ENCODE measurements around the gene CABCOCO1.

The CABCOCO1 gene

GRCh38 chr10:61642150-61642571 is 20.6 kb upstream of the CABCOCO1 start:
- Histone ChIP-seq H3K27ac (no peak overlapping the region), H3K36me3 (no peaks in the 10 kb centered on the region), H3K9me3 (no peaks in the 10 kb centered on the region), H3K4me1 (peaks cover 0 to 17% (median 4%) of the 10 kb centered on the region in 4 donors), H3K4me3 (no peak overlapping the region), H3K27me3 (no peaks in the 10 kb centered on the region)
- TF ChIP-seq CTCF (IDR thresholded peaks at IDR 0.05) = no peak
- no peak for DNase-seq
- intact Hi-C loops (cut with DNase I; ENCODE audit: low total_unique reads) = no loop called here

GRCh38 chr10:61642676-61643075 is 20.1 kb upstream of the CABCOCO1 start:
- Histone ChIP-seq H3K27ac (no peak overlapping the region), H3K4me1 (peaks cover 0 to 17% (median 4%) of the 10 kb centered on the region in 4 donors), H3K36me3 (no peaks in the 10 kb centered on the region), H3K27me3 (no peaks in the 10 kb centered on the region), H3K9me3 (no peaks in the 10 kb centered on the region), H3K4me3 (no peak overlapping the region)
- no peak for DNase-seq
- no peak for TF ChIP-seq CTCF (IDR thresholded peaks at IDR 0.05)
- intact Hi-C loops (cut with DNase I; ENCODE audit: low total_unique reads) = no loop called here

- H3K27ac ChIP-seq = no peak overlapping the region
- H3K4me1 ChIP-seq = peaks cover 0 to 17% (median 4%) of the 10 kb centered on the region in 4 donors
- no peak overlapping the region for H3K4me3 ChIP-seq
- no peak for DNase-seq
- intact Hi-C loops (cut with DNase I; ENCODE audit: low total_unique reads) = no loop called here
- TF ChIP-seq CTCF (IDR thresholded peaks at IDR 0.05) = no peak
- H3K36me3 ChIP-seq = no peaks in the 10 kb centered on the region
- H3K27me3 ChIP-seq = no peaks in the 10 kb centered on the region
- H3K9me3 ChIP-seq = no peaks in the 10 kb centered on the region
These were observed 19.4 kb upstream of the CABCOCO1 start for GRCh38 chr10:61643316-61643751.

GRCh38 chr10:61653699-61654098 is 9.0 kb upstream of the CABCOCO1 start:
- intact Hi-C loops (cut with DNase I; ENCODE audit: low total_unique reads) = no loop called here
- Histone ChIP-seq H3K4me3 (no peak overlapping the region), H3K27ac (no peak overlapping the region), H3K4me1 (no peaks in the 10 kb centered on the region), H3K27me3 (no peaks in the 10 kb centered on the region), H3K9me3 (no peaks in the 10 kb centered on the region), H3K36me3 (no peaks in the 10 kb centered on the region)
- DNase-seq = no peak
- no peak for TF ChIP-seq CTCF (IDR thresholded peaks at IDR 0.05)

- intact Hi-C loops (cut with DNase I; ENCODE audit: low total_unique reads) = no loop called here
- no peaks in the 10 kb centered on the region for H3K9me3 ChIP-seq
- DNase-seq = no peak
- TF ChIP-seq CTCF (IDR thresholded peaks at IDR 0.05) = no peak
- no peak overlapping the region for H3K4me3 ChIP-seq
- no peaks in the 10 kb centered on the region for H3K36me3 ChIP-seq
- no peak overlapping the region for H3K27ac ChIP-seq
- no peaks in the 10 kb centered on the region for H3K27me3 ChIP-seq
- H3K4me1 ChIP-seq = no peaks in the 10 kb centered on the region
These were observed 7.3 kb upstream of the CABCOCO1 start for GRCh38 chr10:61655335-61655851.

GRCh38 chr10:61663466-61663865 is 737 bp downstream of the CABCOCO1 start:
- peaks cover 0 to 9% (median 0%) of the 10 kb centered on the region in 4 donors for H3K4me1 ChIP-seq
- H3K27me3 ChIP-seq = no peaks in the 10 kb centered on the region
- no peaks in the 10 kb centered on the region for H3K9me3 ChIP-seq
- peak overlapping the region; percentile 63 to 69 for H3K27ac ChIP-seq
- intact Hi-C loops (cut with DNase I; ENCODE audit: low total_unique reads) = no loop called here
- no peaks in the 10 kb centered on the region for H3K36me3 ChIP-seq
- TF ChIP-seq CTCF (IDR thresholded peaks at IDR 0.05) = no peak
- peak overlapping the region; percentile 59 to 61 for H3K4me3 ChIP-seq
- no peak for DNase-seq

Measured in tibial artery (tissue), 4 donors.